Gastroesophageal sphincter (tissue), 4 donors: ENCODE data around the gene VDAC1. TPM values are rescaled to one million over a fixed set of nuclear protein-coding genes. Genes with fewer than 3 reads are reported as not detected.

Experiments
- ATAC-seq: fragments of 150-250 bp; one replicate; pipeline ENCODE4 v1.9.1; 2016; ENCODE audit warnings: mild to moderate bottlenecking, moderate library complexity
- H3K27ac ChIP-seq, 4 donors: fragments of 200-600 bp; sonication (generic) in 3 of 4; 1 replicate in 3 of 4; 2 replicates in 1 of 4; pipeline ENCODE4 v1.5.1; 2016 to 2019
- H3K27me3 ChIP-seq: fragments of 200-600 bp; sonication (generic); one replicate; pipeline ENCODE4 v1.5.1; 2019
- H3K36me3 ChIP-seq, 2 donors: fragments of 200-600 bp; sonication (generic); one replicate each; pipeline ENCODE4 v1.5.1; 2019; ENCODE audit warnings: control low read depth in 1 of 2
- H3K4me1 ChIP-seq, 3 donors: fragments of 200-600 bp; sonication (generic); 1 replicate in 2 of 3; 2 replicates in 1 of 3; pipeline ENCODE4 v1.5.1; 2016 to 2019; ENCODE audit warnings: control low read depth in 2 of 3
- H3K4me3 ChIP-seq, 2 donors: fragments of 200-600 bp; sonication (generic); one replicate each; pipeline ENCODE4 v1.5.1; 2019; ENCODE audit warnings: mild to moderate bottlenecking in 1 of 2, moderate library complexity in 1 of 2
- H3K9me3 ChIP-seq, 3 donors: fragments of 200-600 bp; sonication (generic); one replicate each; pipeline ENCODE4 v1.5.1; 2017 to 2019; ENCODE audit warnings: control low read depth in 2 of 3
- EP300 ChIP-seq: sonication (generic); formaldehyde crosslinking; IDR thresholded peaks from one replicate; pipeline ENCODE4 v1.6.1; 2017; ENCODE audit warnings: antibody characterized with exemption, mild to moderate bottlenecking
- POLR2A ChIP-seq, 2 donors: fragments of 450-650 bp; IDR thresholded peaks; one replicate each; pipeline ENCODE4 v1.6.1; 2017; ENCODE audit warnings: antibody characterized with exemption in 2 of 2, mild to moderate bottlenecking in 2 of 2, moderate library complexity in 1 of 2
- POLR2AphosphoS5 ChIP-seq: sonication (generic); formaldehyde crosslinking; IDR thresholded peaks from one replicate; pipeline ENCODE4 v1.6.1; 2017; ENCODE audit warnings: antibody characterized with exemption
- WGBS, 2 donors: methylation state at CpG; one replicate each; pipeline ENCODE4 v1.1.5; 2018; ENCODE audit warnings: low coverage in 1 of 2; 5-methylcytosine and 5-hydroxymethylcytosine counted together
- total RNA-seq, 4 donors: library from RNA; depleted of rRNA; stranded (reverse); fragments of >200 nt; gene quantifications; one replicate each; pipeline ENCODE4 v1.1.0, GENCODE V29; 2016
- TF ChIP-seq, protein P1 (sequence below), 4 experiments: fragments of 200-600 bp in 2 of 4; fragments of 450-650 bp in 2 of 4; sonication (generic) in 1 of 4; IDR thresholded peaks; one replicate each; pipeline ENCODE4 v1.5.1; 2017 to 2019; ENCODE audit warnings: antibody characterized with exemption in 4 of 4, mild to moderate bottlenecking in 2 of 4, moderate library complexity in 2 of 4

VDAC1 gene
- total RNA-seq, 4 donors from 2014 or later: 112 to 157 (median 131) TPM

GRCh38 chr5:133974142-133974541, 30.6 kb downstream of the VDAC1 start:
- Histone ChIP-seq H3K4me3 (no peak overlapping the region), H3K27ac (no peak overlapping the region), H3K9me3 (no peaks in the 10 kb centered on the region), H3K36me3 (peaks cover 7 to 82% of the 10 kb centered on the region in 2 donors), H3K27me3 (no peaks in the 10 kb centered on the region), H3K4me1 (peaks cover 0 to 26% (median 0%) of the 10 kb centered on the region in 3 donors)
- WGBS, 2 donors: 80 to 86% methylated on average over 1 to 5 of the region's 6 CpGs
- TF ChIP-seq POLR2A (IDR thresholded peaks at IDR 0.05) (no peak), POLR2AphosphoS5 (no peak), EP300 (no peak)
- TF ChIP-seq, protein P1, sequence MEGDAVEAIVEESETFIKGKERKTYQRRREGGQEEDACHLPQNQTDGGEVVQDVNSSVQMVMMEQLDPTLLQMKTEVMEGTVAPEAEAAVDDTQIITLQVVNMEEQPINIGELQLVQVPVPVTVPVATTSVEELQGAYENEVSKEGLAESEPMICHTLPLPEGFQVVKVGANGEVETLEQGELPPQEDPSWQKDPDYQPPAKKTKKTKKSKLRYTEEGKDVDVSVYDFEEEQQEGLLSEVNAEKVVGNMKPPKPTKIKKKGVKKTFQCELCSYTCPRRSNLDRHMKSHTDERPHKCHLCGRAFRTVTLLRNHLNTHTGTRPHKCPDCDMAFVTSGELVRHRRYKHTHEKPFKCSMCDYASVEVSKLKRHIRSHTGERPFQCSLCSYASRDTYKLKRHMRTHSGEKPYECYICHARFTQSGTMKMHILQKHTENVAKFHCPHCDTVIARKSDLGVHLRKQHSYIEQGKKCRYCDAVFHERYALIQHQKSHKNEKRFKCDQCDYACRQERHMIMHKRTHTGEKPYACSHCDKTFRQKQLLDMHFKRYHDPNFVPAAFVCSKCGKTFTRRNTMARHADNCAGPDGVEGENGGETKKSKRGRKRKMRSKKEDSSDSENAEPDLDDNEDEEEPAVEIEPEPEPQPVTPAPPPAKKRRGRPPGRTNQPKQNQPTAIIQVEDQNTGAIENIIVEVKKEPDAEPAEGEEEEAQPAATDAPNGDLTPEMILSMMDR (IDR thresholded peaks at IDR 0.05): no peak
- ATAC-seq: no peak

DNA sequence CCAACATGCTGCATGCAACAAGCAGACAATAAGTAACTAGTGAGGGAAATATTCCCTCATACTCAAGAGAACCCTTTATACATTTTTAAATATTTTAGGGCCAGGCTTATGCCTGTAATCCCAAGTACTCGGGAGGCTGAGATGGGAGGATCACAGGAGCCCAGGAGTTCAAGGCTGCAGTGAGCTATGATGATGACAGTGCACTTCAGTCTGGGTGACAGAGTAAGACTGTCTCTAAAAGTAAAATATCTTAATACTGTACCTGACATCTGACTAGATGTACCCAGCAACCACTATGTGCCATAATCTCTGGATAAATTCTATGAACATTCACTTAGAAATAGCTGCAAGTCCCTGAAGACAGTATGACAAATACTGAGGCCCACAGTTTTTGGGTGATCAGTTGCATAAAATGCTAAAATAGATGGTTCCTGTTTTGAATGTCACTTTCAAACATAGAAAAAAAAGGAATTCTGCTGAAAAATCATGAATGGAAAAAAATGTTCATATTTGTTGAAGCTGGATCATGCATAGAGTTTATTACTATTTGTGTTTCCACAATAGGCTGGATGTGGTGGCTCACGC, 34.4 kb downstream of the VDAC1 start:
- Histone ChIP-seq H3K27ac (peak overlapping the region in 2 of 4 donors; percentile 93 to 95), H3K4me1 (peaks cover 0 to 35% (median 5%) of the 10 kb centered on the region in 3 donors), H3K9me3 (no peaks in the 10 kb centered on the region), H3K27me3 (no peaks in the 10 kb centered on the region), H3K4me3 (no peak overlapping the region), H3K36me3 (peaks cover 7 to 47% of the 10 kb centered on the region in 2 donors)
- WGBS, 2 donors: 89 to 93% methylated on average over 1 to 2 of the region's 2 CpGs
- TF ChIP-seq, protein P1 (IDR thresholded peaks at IDR 0.05): no peak
- no peak for TF ChIP-seq POLR2AphosphoS5
- TF ChIP-seq POLR2A (IDR thresholded peaks at IDR 0.05): no peak
- no peak for TF ChIP-seq EP300
- no peak for ATAC-seq

DNA sequence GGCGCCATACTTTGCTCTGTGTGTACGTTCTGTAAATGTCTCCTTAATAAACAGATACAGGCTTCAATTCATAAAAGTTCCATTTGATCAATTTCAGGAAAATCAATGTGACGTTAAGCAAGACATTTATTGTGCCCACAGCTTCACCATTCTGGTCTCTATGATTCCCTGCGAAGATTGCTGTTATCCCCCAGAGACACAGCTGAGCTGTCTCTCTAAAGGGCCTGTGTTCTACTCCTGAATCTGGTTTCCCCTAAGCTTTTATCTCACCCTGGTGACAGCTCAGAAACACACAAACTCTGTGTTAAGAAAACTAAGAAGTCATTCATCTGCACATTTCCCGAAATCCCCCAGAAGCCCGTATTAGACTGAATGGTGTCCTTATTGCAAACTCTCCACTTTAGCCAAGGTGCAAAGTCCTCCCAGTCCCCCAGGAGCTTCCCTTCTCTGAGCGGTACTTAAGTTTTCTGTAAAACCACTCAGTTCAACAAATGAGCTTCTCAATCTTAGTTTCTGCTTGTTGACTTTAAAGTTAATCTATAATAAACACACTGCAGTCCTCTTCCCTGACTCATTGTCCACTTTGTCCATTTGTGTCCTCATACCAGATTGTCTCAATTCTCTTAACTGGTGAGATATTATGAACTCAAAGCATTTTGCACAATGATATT, 35.0 kb downstream of the VDAC1 start:
- Histone ChIP-seq H3K36me3 (peaks cover 7 to 41% of the 10 kb centered on the region in 2 donors), H3K27me3 (no peaks in the 10 kb centered on the region), H3K4me3 (no peak overlapping the region), H3K27ac (peak overlapping the region in 2 of 4 donors; percentile 93 to 95), H3K9me3 (no peaks in the 10 kb centered on the region), H3K4me1 (peaks cover 0 to 38% (median 5%) of the 10 kb centered on the region in 3 donors)
- no peak for TF ChIP-seq EP300
- no peak for TF ChIP-seq POLR2A (IDR thresholded peaks at IDR 0.05)
- TF ChIP-seq, protein P1 (IDR thresholded peaks at IDR 0.05): no peak
- no peak for TF ChIP-seq POLR2AphosphoS5
- WGBS, 2 donors: 71 to 74% methylated on average over 7 of the region's 7 CpGs
- ATAC-seq: no peak

GRCh38 chr5:133968204-133968980, 36.4 kb downstream of the VDAC1 start, which contains the start of gene C5orf15:
C5orf15 (minus strand) TSS chr5:133968625; CDS start chr5:133968584, 41 bp downstream.
- Histone ChIP-seq H3K9me3 (no peaks in the 10 kb centered on the region), H3K4me3 (peak within 1 kb of the TSS; percentile 60 to 82), H3K36me3 (peaks cover 2 to 27% of the 10 kb centered on the region in 2 donors), H3K27ac (peak within 1 kb of the TSS; percentile 59 to 96 (median 94)), H3K27me3 (no peaks in the 10 kb centered on the region), H3K4me1 (peaks cover 0 to 38% (median 5%) of the 10 kb centered on the region in 3 donors)
- WGBS, 2 donors: 0% methylated on average over 10 to 34 of the region's 48 CpGs
- peak; percentile 100 for ATAC-seq
- TF ChIP-seq POLR2A (IDR thresholded peaks at IDR 0.05): peak; percentile 43 to 67
- no peak for TF ChIP-seq EP300
- TF ChIP-seq POLR2AphosphoS5: peak; percentile 90
- TF ChIP-seq, protein P1 (IDR thresholded peaks at IDR 0.05): peak in 3 of 4 experiments; percentile 28 to 43 (median 35)
